Right renal cortex interstitium (tissue), 3 donors: ENCODE results near the gene TSC2. TPM values are rescaled to one million over a fixed set of nuclear protein-coding genes. Genes with fewer than 3 reads are reported as not detected.
"Not testable (repeated sequence)": the region's sequence is repeated elsewhere in the genome, so short reads cannot be mapped to it uniquely, and the experiment has no call there.

ENCODE experiments used
- DNase-seq, 3 donors: peaks; one replicate each; pipeline ENCODE4 v3.0.0-alpha.2; 2013; ENCODE audit warnings: low read depth in 3 of 3, low spot score in 2 of 3
- polyA plus RNA-seq, 3 donors: library from polyadenylated mRNA; unstranded; fragments of 120-200 nt; gene quantifications; one replicate each; pipeline ENCODE4 v1.2.1, GENCODE V29; 2013; ENCODE audit not compliant: insufficient read length in 3 of 3

TSC2 gene
- polyA plus RNA-seq, 3 donors, result 98.9 to 117 (median 108) TPM

DNA sequence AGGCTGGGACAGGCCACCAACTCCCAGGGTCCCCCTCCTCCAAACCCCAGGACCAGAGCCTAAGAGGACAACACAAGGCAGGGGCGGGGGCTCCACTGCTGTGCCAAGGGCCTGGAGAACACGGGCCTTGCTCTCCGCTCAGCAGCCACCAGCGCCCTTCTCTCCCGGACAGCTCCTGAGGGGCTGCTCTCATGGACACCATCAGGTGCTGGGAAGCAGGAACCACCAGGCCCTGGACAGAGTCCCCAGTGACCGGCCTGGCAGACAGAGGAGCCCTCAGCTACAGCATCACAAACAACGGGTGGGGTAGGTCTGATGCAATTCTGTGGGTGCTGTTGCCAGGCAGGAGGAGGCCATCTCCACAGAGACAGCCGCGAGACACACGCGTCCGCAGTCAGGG lies 86.0 kb downstream of the TSC2 start:
- DNase-seq, result not testable (repeated sequence)

DNA sequence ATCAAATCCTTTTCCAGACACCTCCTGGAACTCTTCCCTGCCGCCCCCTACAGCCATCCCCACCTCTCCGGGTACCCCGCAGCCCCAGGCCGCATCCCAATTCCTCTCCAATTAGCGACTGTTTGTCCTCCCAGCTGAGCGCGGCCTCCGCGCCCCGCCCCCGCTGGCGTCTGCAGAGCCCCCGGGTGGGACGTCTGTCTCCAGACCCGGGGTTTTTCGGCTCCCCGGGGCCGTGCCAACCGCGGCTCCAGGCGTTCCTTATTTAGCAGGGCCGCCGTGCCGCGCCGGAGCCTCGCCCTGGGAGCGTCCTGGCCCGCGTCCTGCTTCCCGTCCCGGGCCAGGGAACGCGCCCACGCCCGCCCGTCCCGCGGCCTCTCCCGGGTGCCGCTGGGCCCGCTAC lies 87.3 kb downstream of the TSC2 start:
- not testable (repeated sequence) for DNase-seq

DNA sequence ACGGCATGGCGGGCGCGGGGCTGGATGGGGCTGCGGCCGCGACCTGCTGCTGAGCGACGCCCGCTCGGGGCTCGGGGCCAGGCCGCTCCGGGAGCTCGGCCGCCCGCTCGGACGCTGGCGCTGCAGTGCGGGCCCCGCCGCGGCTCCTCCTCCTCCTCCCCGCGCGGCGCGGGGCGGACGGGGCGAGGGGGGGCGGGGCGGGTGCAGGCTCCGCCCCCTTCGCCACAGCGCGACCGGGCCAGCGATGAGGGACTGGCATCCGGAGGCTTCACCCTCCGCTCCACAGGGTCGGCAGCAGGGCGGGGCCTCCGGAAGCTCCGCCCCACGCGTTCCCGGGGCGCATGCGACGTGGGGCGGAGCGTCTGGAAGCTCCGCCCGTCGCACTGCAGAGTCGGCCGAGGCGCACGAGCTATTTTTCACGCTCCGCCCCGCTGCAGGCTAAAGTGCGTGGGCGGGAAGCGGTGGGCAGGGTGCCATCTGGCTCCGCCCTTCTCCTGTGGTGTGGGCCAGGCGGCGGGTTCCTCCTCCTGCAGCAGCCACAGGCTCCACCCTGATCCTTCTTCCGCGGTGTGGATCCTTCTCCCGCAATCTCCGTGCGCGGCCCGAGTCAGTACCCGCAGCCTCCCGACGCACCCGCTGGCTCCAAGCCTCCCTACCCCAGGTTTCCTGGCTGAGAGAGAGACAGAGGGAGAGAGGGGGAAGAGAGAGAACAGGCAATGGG lies 88.1 kb downstream of the TSC2 start, which contains the start of gene PKD1:
Gene PKD1 (minus strand): TSS at position 129 of the 721 bp plus-strand sequence. CDS start 209 bp downstream, outside the sequence.
- DNase-seq, result peak in 2 of 3 donors; percentile 81 to 83

Other genes with a start within 250 kb of the TSC2 start
- gene HAGH, start 221.2 kb upstream of the TSC2 start, polyA plus RNA-seq, result 10 to 100 TPM; 35.4 to 44.8 (median 40.1) TPM
- gene FAHD1, start 220.8 kb upstream of the TSC2 start, polyA plus RNA-seq, result 10 to 100 TPM; 36.6 to 50.7 (median 48.3) TPM
- 1 to 10 TPM; 1.1 to 1.3 (median 1.3) TPM for gene MEIOB, start 175.8 kb upstream of the TSC2 start, polyA plus RNA-seq
- under 1 TPM; 0.12 to 0.24 (median 0.17) TPM for gene HS3ST6, start 129.6 kb upstream of the TSC2 start, polyA plus RNA-seq
- 10 to 100 TPM; 63.0 to 70.1 (median 65.2) TPM for gene MSRB1, start 104.8 kb upstream of the TSC2 start, polyA plus RNA-seq
- under 1 TPM; 0.10 to 0.17 (median 0.16) TPM for gene RPL3L, start 93.3 kb upstream of the TSC2 start, polyA plus RNA-seq
- 100 to 1,000 TPM; 127 to 137 (median 129) TPM for gene NDUFB10, start 88.4 kb upstream of the TSC2 start, polyA plus RNA-seq
- gene RPS2, start 83.2 kb upstream of the TSC2 start, polyA plus RNA-seq, result 1,000 to 10,000 TPM; 1,774 to 1,944 (median 1,840) TPM
- not detected for gene RNF151, start 81.1 kb upstream of the TSC2 start, polyA plus RNA-seq
- 10 to 100 TPM; 27.4 to 34.3 (median 32.0) TPM for gene TBL3, start 75.9 kb upstream of the TSC2 start, polyA plus RNA-seq
- gene NOXO1, start 66.5 kb upstream of the TSC2 start, polyA plus RNA-seq, result under 1 TPM; 0.37 to 0.79 (median 0.60) TPM
- gene GFER, start 63.8 kb upstream of the TSC2 start, polyA plus RNA-seq, result 10 to 100 TPM; 20.5 to 22.0 (median 21.1) TPM
- gene SYNGR3, start 58.0 kb upstream of the TSC2 start, polyA plus RNA-seq, result 1 to 10 TPM; 1.3 to 1.9 (median 1.4) TPM
- gene ZNF598, start 38.2 kb upstream of the TSC2 start, polyA plus RNA-seq, result 10 to 100 TPM; 14.2 to 16.4 (median 15.4) TPM
- gene NPW, start 28.2 kb upstream of the TSC2 start, polyA plus RNA-seq, result 1 to 10 TPM; 1.7 to 6.0 (median 3.9) TPM
- 100 to 1,000 TPM in 1 of 3 donors, 10 to 100 TPM in 2; 82.6 to 106 (median 88.6) TPM for gene NHERF2, start 21.1 kb upstream of the TSC2 start, polyA plus RNA-seq
- 10 to 100 TPM; 15.4 to 17.7 (median 16.9) TPM for gene NTHL1, start 151 bp upstream of the TSC2 start, polyA plus RNA-seq
- 10 to 100 TPM; 53.0 to 59.6 (median 54.5) TPM for gene PKD1, start 87.9 kb downstream of the TSC2 start, polyA plus RNA-seq
- 1 to 10 TPM; 2.7 to 3.1 (median 3.0) TPM for gene RAB26, start 100.6 kb downstream of the TSC2 start, polyA plus RNA-seq
- 10 to 100 TPM; 51.4 to 60.4 (median 60.3) TPM for gene TRAF7, start 107.8 kb downstream of the TSC2 start, polyA plus RNA-seq
- gene CASKIN1, start 148.6 kb downstream of the TSC2 start, polyA plus RNA-seq, result 1 to 10 TPM in 2 of 3 donors, under 1 TPM in 1; 0.92 to 1.4 (median 1.4) TPM
- 10 to 100 TPM; 41.3 to 48.7 (median 43.8) TPM for gene MLST8, start 157.5 kb downstream of the TSC2 start, polyA plus RNA-seq
- 1 to 10 TPM; 3.0 to 4.1 (median 3.0) TPM for gene BRICD5, start 162.9 kb downstream of the TSC2 start, polyA plus RNA-seq
- 10 to 100 TPM; 10.1 to 14.5 (median 12.9) TPM for gene PGP, start 166.9 kb downstream of the TSC2 start, polyA plus RNA-seq
- gene E4F1, start 175.6 kb downstream of the TSC2 start, polyA plus RNA-seq, result 10 to 100 TPM; 13.2 to 14.3 (median 13.6) TPM
- gene DNASE1L2, start 188.5 kb downstream of the TSC2 start, polyA plus RNA-seq, result under 1 TPM; 0.68 to 0.74 (median 0.74) TPM
- 10 to 100 TPM; 58.4 to 64.1 (median 58.7) TPM for gene ECI1, start 203.6 kb downstream of the TSC2 start, polyA plus RNA-seq
- 100 to 1,000 TPM; 176 to 191 (median 186) TPM for gene RNPS1, start 220.1 kb downstream of the TSC2 start, polyA plus RNA-seq